Measurements from ENCODE around the gene FRG2C.
A peak's percentile ranks its signal among the peaks of the same experiment; 100 is the strongest.
"Not testable (repeated sequence)": the region's sequence is repeated elsewhere in the genome, so short reads cannot be mapped to it uniquely, and the experiment has no call there.

Gene FRG2C

GRCh38 chr3:75655101-75655904 is 8.8 kb upstream of the FRG2C start:
- H3K4me1 ChIP-seq (ENCODE audit: control insufficient read depth, low read depth, low read length); H3K9ac ChIP-seq (ENCODE audit: low read length); H3K27ac ChIP-seq (ENCODE audit: low read length); H3K9me3 ChIP-seq (ENCODE audit: control insufficient read depth, low read depth, low read length); H3K36me3 ChIP-seq (ENCODE audit: control insufficient read depth, low read depth, low read length): not testable (repeated sequence)
- H3K4me3 ChIP-seq (ENCODE audit: low read length), result peak overlapping the region; percentile 21
- peaks cover 55% of the 10 kb centered on the region for H3K27me3 ChIP-seq (ENCODE audit: control insufficient read depth, insufficient read depth, low read length)

GRCh38 chr3:75655956-75656355 is 8.2 kb upstream of the FRG2C start:
- H3K9me3 ChIP-seq (ENCODE audit: control insufficient read depth, low read depth, low read length); H3K4me1 ChIP-seq (ENCODE audit: control insufficient read depth, low read depth, low read length); H3K4me3 ChIP-seq (ENCODE audit: low read length); H3K36me3 ChIP-seq (ENCODE audit: control insufficient read depth, low read depth, low read length); H3K9ac ChIP-seq (ENCODE audit: low read length); H3K27ac ChIP-seq (ENCODE audit: low read length): not testable (repeated sequence)
- H3K27me3 ChIP-seq (ENCODE audit: control insufficient read depth, insufficient read depth, low read length), result peaks cover 55% of the 10 kb centered on the region

- H3K27me3 ChIP-seq (ENCODE audit: control insufficient read depth, insufficient read depth, low read length), result peaks cover 45% of the 10 kb centered on the region
- not testable (repeated sequence) for H3K36me3 ChIP-seq (ENCODE audit: control insufficient read depth, low read depth, low read length); H3K9ac ChIP-seq (ENCODE audit: low read length); H3K4me1 ChIP-seq (ENCODE audit: control insufficient read depth, low read depth, low read length); H3K27ac ChIP-seq (ENCODE audit: low read length); H3K9me3 ChIP-seq (ENCODE audit: control insufficient read depth, low read depth, low read length)
- H3K4me3 ChIP-seq (ENCODE audit: low read length), result peak overlapping the region; percentile 58
These were observed 5.6 kb upstream of the FRG2C start for GRCh38 chr3:75658411-75659107.

GRCh38 chr3:75659108-75659433 is 5.1 kb upstream of the FRG2C start:
- Histone ChIP-seq H3K27me3 (ENCODE audit: control insufficient read depth, insufficient read depth, low read length) (peaks cover 40% of the 10 kb centered on the region), H3K4me3 (ENCODE audit: low read length) (peak overlapping the region; percentile 58)
- not testable (repeated sequence) for H3K4me1 ChIP-seq (ENCODE audit: control insufficient read depth, low read depth, low read length); H3K36me3 ChIP-seq (ENCODE audit: control insufficient read depth, low read depth, low read length); H3K27ac ChIP-seq (ENCODE audit: low read length); H3K9ac ChIP-seq (ENCODE audit: low read length); H3K9me3 ChIP-seq (ENCODE audit: control insufficient read depth, low read depth, low read length)

DNA sequence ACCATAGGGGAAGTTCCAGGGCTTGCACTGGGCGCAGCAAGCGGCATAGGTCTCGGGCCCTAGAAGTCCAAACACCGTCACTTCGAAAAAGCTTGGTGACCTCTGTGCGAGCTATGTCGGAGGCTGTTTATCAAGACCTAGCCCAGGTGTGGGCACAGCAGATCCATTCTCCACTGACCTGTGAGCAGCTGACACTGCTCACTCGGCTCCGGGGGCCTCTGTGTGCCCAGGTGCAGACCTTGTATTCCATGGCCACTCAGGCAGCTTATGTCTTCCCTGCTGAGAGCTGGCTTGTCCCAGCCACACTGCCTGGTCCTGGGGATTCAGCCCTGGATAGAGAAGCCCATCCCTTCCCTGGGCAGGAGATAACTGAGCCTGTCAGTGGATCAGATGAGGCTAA is 1.5 kb downstream of the FRG2C start:
- H3K27me3 ChIP-seq (ENCODE audit: control insufficient read depth, insufficient read depth, low read length), result peaks cover 63% of the 10 kb centered on the region
- H3K9me3 ChIP-seq (ENCODE audit: control insufficient read depth, low read depth, low read length); H3K4me3 ChIP-seq (ENCODE audit: low read length); H3K27ac ChIP-seq (ENCODE audit: low read length); H3K4me1 ChIP-seq (ENCODE audit: control insufficient read depth, low read depth, low read length); H3K9ac ChIP-seq (ENCODE audit: low read length); H3K36me3 ChIP-seq (ENCODE audit: control insufficient read depth, low read depth, low read length): not testable (repeated sequence)

DNA sequence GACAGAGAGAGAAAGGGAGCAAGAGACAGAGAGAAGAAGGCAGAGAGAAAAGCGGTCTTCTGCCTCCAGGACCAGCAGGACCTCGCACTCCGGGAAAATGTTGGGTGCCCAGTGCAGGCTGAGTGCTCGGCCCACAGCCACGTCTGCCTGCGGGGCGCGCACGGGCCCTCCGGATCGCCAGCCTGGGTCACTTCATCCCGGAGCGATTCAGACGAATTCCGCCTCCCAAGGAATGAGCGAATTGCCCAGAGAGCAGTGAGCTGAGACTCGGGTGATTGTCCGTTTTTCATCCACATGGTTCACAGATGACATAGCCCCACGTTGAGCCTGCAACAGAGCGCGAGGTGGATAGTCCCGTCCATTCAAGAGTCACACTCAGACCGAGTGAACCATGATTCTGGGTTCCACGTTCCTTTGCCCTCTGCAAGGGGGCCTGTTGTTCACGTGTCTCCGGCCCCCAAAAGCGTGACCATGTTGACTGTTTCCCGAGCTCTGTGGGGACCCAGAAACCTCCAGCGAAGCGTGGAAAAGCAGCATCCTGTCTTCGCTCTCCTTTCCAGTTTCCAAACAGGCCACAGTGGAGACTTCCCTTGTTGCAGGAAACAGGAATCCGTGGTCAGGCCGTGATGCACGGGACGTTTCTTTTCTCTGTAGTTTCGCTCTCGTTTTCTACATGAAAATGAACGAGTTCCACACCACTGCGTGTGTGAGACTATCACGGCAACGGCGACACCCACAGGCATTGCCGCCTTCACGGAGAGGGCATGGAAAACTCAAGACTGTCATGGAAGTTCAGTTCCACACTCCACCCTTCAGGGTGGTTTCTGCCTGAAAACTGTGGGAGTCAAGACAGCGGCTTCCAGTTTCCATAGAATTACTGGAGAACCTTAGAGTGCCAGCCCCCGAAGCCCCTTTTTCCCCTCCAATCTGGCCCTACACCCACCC is 3.9 kb downstream of the FRG2C start:
- H3K4me3 ChIP-seq (ENCODE audit: low read length), result peak overlapping the region; percentile 73
- not testable (repeated sequence) for H3K9ac ChIP-seq (ENCODE audit: low read length); H3K27ac ChIP-seq (ENCODE audit: low read length); H3K9me3 ChIP-seq (ENCODE audit: control insufficient read depth, low read depth, low read length); H3K4me1 ChIP-seq (ENCODE audit: control insufficient read depth, low read depth, low read length); H3K36me3 ChIP-seq (ENCODE audit: control insufficient read depth, low read depth, low read length)
- peaks cover 86% of the 10 kb centered on the region for H3K27me3 ChIP-seq (ENCODE audit: control insufficient read depth, insufficient read depth, low read length)

DNA sequence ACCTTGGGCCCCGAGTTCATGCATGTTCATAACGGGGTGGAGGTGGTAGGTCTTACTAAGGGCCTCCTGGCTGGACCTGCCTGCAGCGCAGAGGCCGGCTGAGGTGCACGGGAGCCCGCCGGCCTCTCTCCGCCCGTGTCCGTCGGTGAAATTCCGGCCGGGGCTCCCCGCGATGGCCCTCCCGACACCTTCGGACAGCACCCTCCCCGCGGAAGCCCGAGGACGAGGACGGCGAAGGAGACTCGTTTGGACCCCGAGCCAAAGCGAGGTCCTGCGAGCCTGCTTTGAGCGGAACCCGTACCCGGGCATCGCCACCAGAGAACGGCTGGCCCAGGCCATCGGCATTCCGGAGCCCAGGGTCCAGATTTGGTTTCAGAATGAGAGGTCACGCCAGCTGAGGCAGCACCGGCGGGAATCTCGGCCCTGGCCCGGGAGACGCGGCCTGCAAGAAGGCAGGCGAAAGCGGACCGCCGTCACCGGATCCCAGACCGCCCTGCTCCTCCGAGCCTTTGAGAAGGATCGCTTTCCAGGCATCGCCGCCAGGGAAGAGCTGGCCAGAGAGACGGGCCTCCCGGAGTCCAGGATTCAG is 4.7 kb downstream of the FRG2C start:
- not testable (repeated sequence) for H3K4me1 ChIP-seq (ENCODE audit: control insufficient read depth, low read depth, low read length); H3K9me3 ChIP-seq (ENCODE audit: control insufficient read depth, low read depth, low read length); H3K36me3 ChIP-seq (ENCODE audit: control insufficient read depth, low read depth, low read length); H3K27ac ChIP-seq (ENCODE audit: low read length); H3K9ac ChIP-seq (ENCODE audit: low read length)
- H3K4me3 ChIP-seq (ENCODE audit: low read length), result peak overlapping the region; percentile 73
- H3K27me3 ChIP-seq (ENCODE audit: control insufficient read depth, insufficient read depth, low read length), result peaks cover 95% of the 10 kb centered on the region

GRCh38 chr3:75669348-75670297 is 5.5 kb downstream of the FRG2C start:
- not testable (repeated sequence) for H3K4me1 ChIP-seq (ENCODE audit: control insufficient read depth, low read depth, low read length); H3K36me3 ChIP-seq (ENCODE audit: control insufficient read depth, low read depth, low read length); H3K9me3 ChIP-seq (ENCODE audit: control insufficient read depth, low read depth, low read length); H3K9ac ChIP-seq (ENCODE audit: low read length); H3K27ac ChIP-seq (ENCODE audit: low read length)
- Histone ChIP-seq H3K27me3 (ENCODE audit: control insufficient read depth, insufficient read depth, low read length) (peaks cover 91% of the 10 kb centered on the region), H3K4me3 (ENCODE audit: low read length) (peak overlapping the region; percentile 73)

- not testable (repeated sequence) for H3K27ac ChIP-seq (ENCODE audit: low read length); H3K9me3 ChIP-seq (ENCODE audit: control insufficient read depth, low read depth, low read length); H3K4me1 ChIP-seq (ENCODE audit: control insufficient read depth, low read depth, low read length); H3K36me3 ChIP-seq (ENCODE audit: control insufficient read depth, low read depth, low read length); H3K9ac ChIP-seq (ENCODE audit: low read length)
- H3K4me3 ChIP-seq (ENCODE audit: low read length), result peak overlapping the region; percentile 73
- H3K27me3 ChIP-seq (ENCODE audit: control insufficient read depth, insufficient read depth, low read length), result peaks cover 83% of the 10 kb centered on the region
These were observed 6.5 kb downstream of the FRG2C start for GRCh38 chr3:75670298-75671286.
